IPS-20b (cell line): Measurements from ENCODE around the gene B4GALNT2.
"Not testable (repeated sequence)": the region's sequence is repeated elsewhere in the genome, so short reads cannot be mapped to it uniquely, and the experiment has no call there.

Experiments used
- H3K27ac ChIP-seq: one replicate; pipeline ENCODE4 v1.5.1; 2013; ENCODE audit warnings: low read length
- H3K27me3 ChIP-seq: 2 replicates; pipeline ENCODE4 v1.6.1; 2013; ENCODE audit warnings: mild to moderate bottlenecking, low read length, inconsistent platforms; ENCODE audit not compliant: insufficient read depth
- H3K36me3 ChIP-seq: 2 replicates; pipeline ENCODE4 v1.6.1; 2013; ENCODE audit warnings: low read depth, mild to moderate bottlenecking, inconsistent platforms, low read length, moderate library complexity; ENCODE audit not compliant: insufficient read depth
- H3K4me1 ChIP-seq: 2 replicates; pipeline ENCODE4 v1.6.1; 2013; ENCODE audit warnings: mild to moderate bottlenecking, control low read depth, inconsistent platforms, low read length, moderate library complexity; ENCODE audit not compliant: insufficient read depth
- H3K4me3 ChIP-seq: 2 replicates; pipeline ENCODE4 v1.5.1; 2013; ENCODE audit warnings: mild to moderate bottlenecking, low read length, inconsistent platforms
- H3K9ac ChIP-seq: 2 replicates; pipeline ENCODE4 v1.6.1; 2013; ENCODE audit warnings: low read depth, mild to moderate bottlenecking, inconsistent platforms, low read length, moderate library complexity
- H3K9me3 ChIP-seq: 2 replicates; pipeline ENCODE4 v1.6.1; 2013; ENCODE audit warnings: mild to moderate bottlenecking, low read depth, low read length, inconsistent platforms; ENCODE audit not compliant: insufficient read depth

The B4GALNT2 gene

GRCh38 chr17:49156256-49156655 lies 23.7 kb downstream of the B4GALNT2 start:
- H3K36me3 ChIP-seq: no peaks in the 10 kb centered on the region
- no peaks in the 10 kb centered on the region for H3K9me3 ChIP-seq
- H3K27ac ChIP-seq: no peak overlapping the region
- H3K9ac ChIP-seq: no peak overlapping the region
- H3K4me1 ChIP-seq: no peaks in the 10 kb centered on the region
- no peaks in the 10 kb centered on the region for H3K27me3 ChIP-seq
- H3K4me3 ChIP-seq: no peak overlapping the region

GRCh38 chr17:49157784-49158183 lies 25.2 kb downstream of the B4GALNT2 start:
- Histone ChIP-seq H3K4me3 (no peak overlapping the region), H3K9ac (no peak overlapping the region)

GRCh38 chr17:49162866-49163265 lies 30.3 kb downstream of the B4GALNT2 start:
- H3K27me3 ChIP-seq: no peaks in the 10 kb centered on the region
- H3K4me1 ChIP-seq: no peaks in the 10 kb centered on the region
- H3K9ac ChIP-seq: no peak overlapping the region
- no peak overlapping the region for H3K4me3 ChIP-seq
- no peaks in the 10 kb centered on the region for H3K36me3 ChIP-seq
- no peak overlapping the region for H3K27ac ChIP-seq
- H3K9me3 ChIP-seq: no peaks in the 10 kb centered on the region

More at GRCh38 chr17:49157784-49158183, 25.2 kb downstream of the B4GALNT2 start:
- H3K4me1 ChIP-seq: no peaks in the 10 kb centered on the region
- H3K27ac ChIP-seq: no peak overlapping the region
- no peaks in the 10 kb centered on the region for H3K36me3 ChIP-seq
- no peaks in the 10 kb centered on the region for H3K9me3 ChIP-seq
- H3K27me3 ChIP-seq: no peaks in the 10 kb centered on the region

GRCh38 chr17:49165143-49165542 lies 32.6 kb downstream of the B4GALNT2 start:
- H3K9ac ChIP-seq: no peak overlapping the region
- no peak overlapping the region for H3K4me3 ChIP-seq
- H3K27ac ChIP-seq: no peak overlapping the region
- peaks cover 4% of the 10 kb centered on the region; the same call in 1 of the 2 replicates for H3K9me3 ChIP-seq
- no peaks in the 10 kb centered on the region for H3K36me3 ChIP-seq
- H3K27me3 ChIP-seq: no peaks in the 10 kb centered on the region; the same call in 1 of the 2 replicates
- H3K4me1 ChIP-seq: no peaks in the 10 kb centered on the region

GRCh38 chr17:49168706-49169105 lies 36.1 kb downstream of the B4GALNT2 start:
- peaks cover 4% of the 10 kb centered on the region; the same call in 1 of the 2 replicates for H3K9me3 ChIP-seq
- H3K27me3 ChIP-seq: no peaks in the 10 kb centered on the region; the same call in 1 of the 2 replicates
- H3K9ac ChIP-seq: no peak overlapping the region
- no peak overlapping the region for H3K4me3 ChIP-seq
- H3K36me3 ChIP-seq: no peaks in the 10 kb centered on the region
- H3K27ac ChIP-seq: no peak overlapping the region
- no peaks in the 10 kb centered on the region for H3K4me1 ChIP-seq

- Histone ChIP-seq H3K9ac (no peak overlapping the region), H3K4me1 (no peaks in the 10 kb centered on the region), H3K27me3 (no peaks in the 10 kb centered on the region; the same call in 1 of the 2 replicates), H3K27ac (no peak overlapping the region), H3K9me3 (peaks cover 4% of the 10 kb centered on the region; the same call in 1 of the 2 replicates), H3K4me3 (no peak overlapping the region), H3K36me3 (no peaks in the 10 kb centered on the region)
These were observed 37.6 kb downstream of the B4GALNT2 start for GRCh38 chr17:49170216-49170615.

GRCh38 chr17:49170711-49171110 lies 38.1 kb downstream of the B4GALNT2 start:
- H3K27me3 ChIP-seq, H3K36me3 ChIP-seq, H3K9me3 ChIP-seq: not testable (repeated sequence)

GRCh38 chr17:49175978-49176377 lies 43.4 kb downstream of the B4GALNT2 start:
- H3K36me3 ChIP-seq, H3K9ac ChIP-seq, H3K4me3 ChIP-seq, H3K27ac ChIP-seq, H3K4me1 ChIP-seq, H3K27me3 ChIP-seq: not testable (repeated sequence)
- H3K9me3 ChIP-seq: peaks cover 20% of the 10 kb centered on the region

More at GRCh38 chr17:49170711-49171110, 38.1 kb downstream of the B4GALNT2 start:
- H3K9ac ChIP-seq, H3K27ac ChIP-seq, H3K4me1 ChIP-seq, H3K4me3 ChIP-seq: not testable (repeated sequence)

GRCh38 chr17:49180303-49180702 lies 47.7 kb downstream of the B4GALNT2 start:
- no peak overlapping the region for H3K9ac ChIP-seq
- H3K27me3 ChIP-seq: no peaks in the 10 kb centered on the region
- no peaks in the 10 kb centered on the region for H3K36me3 ChIP-seq
- no peak overlapping the region for H3K4me3 ChIP-seq
- no peaks in the 10 kb centered on the region for H3K4me1 ChIP-seq
- no peak overlapping the region for H3K27ac ChIP-seq
- peaks cover 20% of the 10 kb centered on the region for H3K9me3 ChIP-seq

GRCh38 chr17:49180998-49181635 lies 48.5 kb downstream of the B4GALNT2 start:
- no peaks in the 10 kb centered on the region for H3K4me1 ChIP-seq
- no peaks in the 10 kb centered on the region for H3K27me3 ChIP-seq
- H3K9me3 ChIP-seq: peaks cover 20% of the 10 kb centered on the region
- no peak overlapping the region for H3K9ac ChIP-seq
- H3K36me3 ChIP-seq: no peaks in the 10 kb centered on the region
- no peak overlapping the region for H3K4me3 ChIP-seq
- no peak overlapping the region for H3K27ac ChIP-seq

- H3K9ac ChIP-seq: no peak overlapping the region
- H3K4me3 ChIP-seq: no peak overlapping the region
- no peak overlapping the region for H3K27ac ChIP-seq
- H3K9me3 ChIP-seq: peaks cover 5% of the 10 kb centered on the region
- no peaks in the 10 kb centered on the region for H3K4me1 ChIP-seq
- no peaks in the 10 kb centered on the region for H3K36me3 ChIP-seq
- H3K27me3 ChIP-seq: no peaks in the 10 kb centered on the region
These were observed 50.8 kb downstream of the B4GALNT2 start for GRCh38 chr17:49183341-49183740.

- Histone ChIP-seq H3K4me1 (no peaks in the 10 kb centered on the region), H3K9me3 (peaks cover 5% of the 10 kb centered on the region), H3K36me3 (no peaks in the 10 kb centered on the region), H3K4me3 (no peak overlapping the region), H3K9ac (no peak overlapping the region), H3K27ac (no peak overlapping the region), H3K27me3 (no peaks in the 10 kb centered on the region)
These were observed 51.2 kb downstream of the B4GALNT2 start for GRCh38 chr17:49183801-49184200.
